Natural killer cell (primary cell): ENCODE measurements around the gene OLFM1. TPM values are rescaled to one million over a fixed set of nuclear protein-coding genes. Genes with fewer than 3 reads are reported as not detected.

Experiments used
- ATAC-seq, 3 donors: fragments of 150-1000 bp in 2 of 3; fragments of 200-7000 bp in 1 of 3; cut with Tn5 transposase; 1 replicate in 1 of 3; 2 replicates in 2 of 3; pipeline ENCODE4 v1.10.0; 2021; ENCODE audit warnings: mild to moderate bottlenecking in 2 of 3, moderate library complexity in 2 of 3
- DNase-seq, 2 donors: peaks; one replicate each; pipeline versions ENCODE4 v3.0.0 to v3.0.0-alpha.2; 2013 to 2021; ENCODE audit warnings: mixed read lengths in 1 of 2
- H3K27ac ChIP-seq: one replicate; pipeline ENCODE4 v1.5.1; 2013; ENCODE audit warnings: mild to moderate bottlenecking, low read length
- H3K27me3 ChIP-seq: one replicate; pipeline ENCODE4 v1.6.1; 2013; ENCODE audit warnings: low read length; ENCODE audit not compliant: control insufficient read depth, insufficient read depth
- H3K36me3 ChIP-seq: one replicate; pipeline ENCODE4 v1.6.1; 2013; ENCODE audit warnings: low read length; ENCODE audit not compliant: control insufficient read depth, insufficient read depth
- H3K4me1 ChIP-seq: one replicate; pipeline ENCODE4 v1.6.1; 2013; ENCODE audit warnings: low read length; ENCODE audit not compliant: control insufficient read depth, insufficient read depth
- H3K4me3 ChIP-seq: one replicate; pipeline ENCODE4 v1.5.1; 2013; ENCODE audit warnings: low read length
- H3K9me3 ChIP-seq: one replicate; pipeline ENCODE4 v1.6.1; 2013; ENCODE audit warnings: low read length; ENCODE audit not compliant: control insufficient read depth, insufficient read depth
- H3K27ac Mint-ChIP-seq, 2 donors: one replicate each; pipeline ENCODE4 v1.8.0; 2022; ENCODE audit warnings: mild to moderate bottlenecking in 2 of 2, mixed read lengths in 2 of 2, moderate library complexity in 1 of 2
- H3K27me3 Mint-ChIP-seq, 2 donors: one replicate each; pipeline ENCODE4 v1.8.0; 2022; ENCODE audit warnings: low read depth in 2 of 2, mixed read lengths in 2 of 2
- H3K36me3 Mint-ChIP-seq: one replicate; pipeline ENCODE4 v1.8.0; 2022; ENCODE audit warnings: mixed read lengths
- H3K4me1 Mint-ChIP-seq, 2 donors: one replicate each; pipeline ENCODE4 v1.8.0; 2022; ENCODE audit warnings: mixed read lengths in 2 of 2
- H3K4me3 Mint-ChIP-seq: one replicate; pipeline ENCODE4 v1.8.0; 2022; ENCODE audit warnings: mild to moderate bottlenecking, moderate library complexity, mixed read lengths
- H3K9me3 Mint-ChIP-seq, 2 donors: one replicate each; pipeline ENCODE4 v1.8.0; 2022; ENCODE audit warnings: mixed read lengths in 2 of 2
- WGBS: methylation state at CpG from one replicate; pipeline ENCODE4 v1.1.7; 2013; ENCODE audit warnings: missing lambda C conversion rate; ENCODE audit not compliant: insufficient coverage; 5-methylcytosine and 5-hydroxymethylcytosine counted together
- intact Hi-C: fragments of 100-400 bp; cut with micrococcal nuclease; formaldehyde crosslinking; loops from one replicate; pipeline ENCODE4 v1.14.2; 2022
- total RNA-seq, 4 donors: library from RNA; stranded (reverse); fragments of 120-200 nt in 1 of 4; gene quantifications; one replicate each; pipeline versions ENCODE4 v1.2.3 to v1.2.4, GENCODE V29; 2013 to 2022
- TF ChIP-seq, protein P1 (sequence below): fragments of 200-600 bp; IDR thresholded peaks from one replicate; pipeline ENCODE4 v1.8.0; 2022; ENCODE audit warnings: antibody characterized with exemption

OLFM1 gene
- total RNA-seq, 3 donors from 2014 or later (not counting 1 experiment from before 2014, with no cell fraction given), result 0.18 TPM; not detected in 2

DNA sequence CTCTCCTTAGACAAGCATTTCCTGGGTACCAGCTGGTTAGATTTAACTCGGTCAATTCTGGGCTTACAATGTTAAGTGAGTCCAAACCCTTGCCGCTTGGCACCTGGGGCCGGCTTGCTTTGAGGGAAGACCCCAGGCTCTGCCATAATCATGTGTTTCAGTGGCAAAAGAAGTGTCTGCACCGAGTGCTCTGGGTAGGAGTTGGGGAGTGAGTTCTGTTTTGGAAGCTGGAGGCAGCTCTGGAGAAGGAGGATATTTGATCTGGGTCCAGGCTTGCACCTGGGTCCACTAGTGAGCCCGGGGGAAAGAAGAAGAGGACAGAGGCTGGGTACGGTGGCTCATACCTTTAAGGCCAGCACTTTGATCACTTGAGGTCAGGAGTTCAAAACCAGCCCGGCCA lies 8.4 kb upstream of the OLFM1 start:
- H3K4me1 Mint-ChIP-seq, result no peaks in the 10 kb centered on the region

DNA sequence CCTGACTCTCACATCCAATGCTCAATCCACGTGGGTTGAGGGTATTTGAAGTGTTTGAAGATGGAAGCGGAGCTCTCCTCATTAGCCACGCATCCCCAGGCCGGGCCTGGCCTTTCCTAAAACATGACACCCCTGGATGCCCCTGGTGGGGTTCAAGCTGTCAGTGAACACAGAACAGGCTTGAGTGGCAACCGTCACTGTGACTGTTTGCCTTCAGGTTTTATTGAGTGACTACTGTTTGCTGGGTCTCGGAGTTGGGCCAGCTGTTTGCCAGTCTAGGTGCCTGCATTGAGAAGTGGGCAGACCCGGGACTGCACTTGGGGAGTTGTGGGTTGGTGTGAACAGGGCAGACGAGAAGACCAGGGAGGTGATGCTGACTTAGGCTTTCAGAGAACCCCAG lies 7.8 kb upstream of the OLFM1 start:
- Mint-ChIP-seq H3K4me1 (no peaks in the 10 kb centered on the region), H3K36me3 (no peaks in the 10 kb centered on the region), H3K27me3 (peaks cover 16 to 17% of the 10 kb centered on the region in 2 donors), H3K9me3 (no peaks in the 10 kb centered on the region), H3K27ac (no peak overlapping the region), H3K4me3 (no peak overlapping the region)
- no peaks in the 10 kb centered on the region for H3K27me3 ChIP-seq
- no peaks in the 10 kb centered on the region for H3K36me3 ChIP-seq
- TF ChIP-seq, protein P1, sequence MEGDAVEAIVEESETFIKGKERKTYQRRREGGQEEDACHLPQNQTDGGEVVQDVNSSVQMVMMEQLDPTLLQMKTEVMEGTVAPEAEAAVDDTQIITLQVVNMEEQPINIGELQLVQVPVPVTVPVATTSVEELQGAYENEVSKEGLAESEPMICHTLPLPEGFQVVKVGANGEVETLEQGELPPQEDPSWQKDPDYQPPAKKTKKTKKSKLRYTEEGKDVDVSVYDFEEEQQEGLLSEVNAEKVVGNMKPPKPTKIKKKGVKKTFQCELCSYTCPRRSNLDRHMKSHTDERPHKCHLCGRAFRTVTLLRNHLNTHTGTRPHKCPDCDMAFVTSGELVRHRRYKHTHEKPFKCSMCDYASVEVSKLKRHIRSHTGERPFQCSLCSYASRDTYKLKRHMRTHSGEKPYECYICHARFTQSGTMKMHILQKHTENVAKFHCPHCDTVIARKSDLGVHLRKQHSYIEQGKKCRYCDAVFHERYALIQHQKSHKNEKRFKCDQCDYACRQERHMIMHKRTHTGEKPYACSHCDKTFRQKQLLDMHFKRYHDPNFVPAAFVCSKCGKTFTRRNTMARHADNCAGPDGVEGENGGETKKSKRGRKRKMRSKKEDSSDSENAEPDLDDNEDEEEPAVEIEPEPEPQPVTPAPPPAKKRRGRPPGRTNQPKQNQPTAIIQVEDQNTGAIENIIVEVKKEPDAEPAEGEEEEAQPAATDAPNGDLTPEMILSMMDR, result no peak
- no peak overlapping the region for H3K27ac ChIP-seq
- no peaks in the 10 kb centered on the region for H3K9me3 ChIP-seq
- no peaks in the 10 kb centered on the region for H3K4me1 ChIP-seq
- ATAC-seq (no peak), DNase-seq (no peak)
- WGBS, result 72% methylated on average over 8 of the region's 8 CpGs
- intact Hi-C loops, result no loop called here
- H3K4me3 ChIP-seq, result no peak overlapping the region

More for the DNA sequence above, 8.4 kb upstream of the OLFM1 start:
- Mint-ChIP-seq H3K36me3 (no peaks in the 10 kb centered on the region), H3K4me3 (no peak overlapping the region), H3K9me3 (no peaks in the 10 kb centered on the region), H3K27ac (no peak overlapping the region), H3K27me3 (peaks cover 13 to 17% of the 10 kb centered on the region in 2 donors)
- 84% methylated on average over 7 of the region's 7 CpGs for WGBS
- TF ChIP-seq, protein P1, result no peak
- Histone ChIP-seq H3K36me3 (no peaks in the 10 kb centered on the region), H3K4me1 (no peaks in the 10 kb centered on the region), H3K9me3 (no peaks in the 10 kb centered on the region), H3K27ac (no peak overlapping the region), H3K27me3 (no peaks in the 10 kb centered on the region), H3K4me3 (no peak overlapping the region)
- intact Hi-C loops, result no loop called here
- ATAC-seq, result no peak
- DNase-seq, result no peak

DNA sequence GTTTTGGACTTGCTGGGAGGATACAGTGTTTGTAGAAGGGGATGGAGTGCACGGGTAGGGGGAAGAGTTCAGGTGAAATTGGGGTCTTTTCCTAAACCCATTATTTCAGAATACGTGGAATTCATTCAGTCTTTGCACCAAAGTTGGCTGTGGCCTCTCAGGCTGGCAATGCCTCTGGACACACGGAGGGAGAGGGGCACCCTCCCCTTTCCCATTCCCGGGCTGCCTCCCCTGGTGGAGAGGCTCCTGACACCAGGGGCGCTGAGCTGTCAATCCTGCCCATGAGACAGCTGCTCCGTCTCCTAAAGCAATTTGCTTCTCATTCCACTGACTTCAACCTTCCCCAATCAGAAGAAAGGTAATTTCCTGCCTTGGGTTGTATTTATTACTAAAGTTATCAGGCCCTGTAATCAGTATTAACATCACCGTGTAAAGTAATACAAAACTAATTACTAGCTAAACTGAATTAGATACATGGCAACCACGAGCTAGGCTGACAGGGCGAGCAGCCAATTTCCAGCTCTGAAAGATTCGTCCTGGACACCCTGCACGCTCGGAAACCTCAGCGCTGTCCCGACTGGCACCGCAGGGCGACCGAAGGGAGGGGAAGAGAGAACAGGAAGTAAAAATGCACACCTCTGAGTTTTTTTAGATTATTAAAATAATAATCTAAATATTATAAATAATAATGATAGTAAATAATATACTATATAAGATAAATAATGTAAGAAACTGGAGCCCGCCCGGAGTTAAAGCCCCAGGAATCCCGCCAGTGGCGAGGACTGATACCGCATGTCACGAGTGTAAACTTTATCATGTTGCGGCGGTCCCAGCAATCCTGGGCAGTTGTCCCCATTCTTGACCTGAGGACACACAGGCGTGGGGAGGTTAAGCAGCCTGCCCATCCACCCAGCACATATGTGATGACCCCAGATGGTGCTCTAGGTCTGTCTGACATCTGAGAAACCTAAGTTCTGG lies 6.9 kb upstream of the OLFM1 start:
- Histone ChIP-seq H3K4me1 (no peaks in the 10 kb centered on the region), H3K27ac (no peak overlapping the region), H3K4me3 (no peak overlapping the region), H3K27me3 (peaks cover 1% of the 10 kb centered on the region), H3K9me3 (no peaks in the 10 kb centered on the region), H3K36me3 (no peaks in the 10 kb centered on the region)
- no peaks in the 10 kb centered on the region for H3K4me1 Mint-ChIP-seq
- no peaks in the 10 kb centered on the region for H3K9me3 Mint-ChIP-seq
- no peak overlapping the region for H3K4me3 Mint-ChIP-seq
- TF ChIP-seq, protein P1, result no peak
- 78% methylated on average over 23 of the region's 26 CpGs for WGBS
- intact Hi-C loops, result no loop called here
- no peak overlapping the region for H3K27ac Mint-ChIP-seq
- no peaks in the 10 kb centered on the region for H3K36me3 Mint-ChIP-seq
- DNase-seq, result no peak
- ATAC-seq, result no peak
- H3K27me3 Mint-ChIP-seq, result peaks cover 22 to 23% of the 10 kb centered on the region in 2 donors
